Small intestine (tissue), 7 donors: ENCODE results near the gene PCDHGC5. TPM values are rescaled to one million over a fixed set of nuclear protein-coding genes. Genes with fewer than 3 reads are reported as not detected.

Experiments used
- DNase-seq, 2 donors: peaks; one replicate each; pipeline versions ENCODE4 v3.0.0 to v3.0.0-alpha.2; 2013
- FAIRE-seq: peaks from 2 replicates; lab custom pipeline; 2012; peaks lifted over from hg19 to GRCh38; lab: Jason Lieb, UNC
- H3K27ac ChIP-seq, 3 donors: one replicate each; pipeline ENCODE4 v1.5.1; 2013; ENCODE audit warnings: low read length in 2 of 3, mild to moderate bottlenecking in 2 of 3, control low read depth in 1 of 3, inconsistent platforms in 1 of 3, low read depth in 1 of 3, moderate library complexity in 1 of 3
- H3K27me3 ChIP-seq, 3 donors: one replicate each; pipeline ENCODE4 v1.6.1; 2013; ENCODE audit warnings: low read length in 3 of 3, inconsistent platforms in 1 of 3; ENCODE audit not compliant: control insufficient read depth in 3 of 3, insufficient read depth in 3 of 3
- H3K36me3 ChIP-seq, 3 donors: one replicate each; pipeline ENCODE4 v1.6.1; 2013; ENCODE audit warnings: low read length in 3 of 3, inconsistent platforms in 1 of 3, low read depth in 1 of 3, mild to moderate bottlenecking in 1 of 3, moderate library complexity in 1 of 3; ENCODE audit not compliant: control insufficient read depth in 3 of 3, insufficient read depth in 2 of 3
- H3K4me1 ChIP-seq, 3 donors: one replicate each; pipeline ENCODE4 v1.6.1; 2013; ENCODE audit warnings: low read length in 2 of 3, inconsistent platforms in 1 of 3, low read depth in 1 of 3, mild to moderate bottlenecking in 1 of 3, moderate library complexity in 1 of 3; ENCODE audit not compliant: control insufficient read depth in 3 of 3, insufficient read depth in 2 of 3
- H3K4me3 ChIP-seq, 3 donors: one replicate each; pipeline ENCODE4 v1.5.1; 2013; ENCODE audit warnings: low read length in 3 of 3, control low read depth in 1 of 3, inconsistent platforms in 1 of 3, low read depth in 1 of 3, mild to moderate bottlenecking in 1 of 3, moderate library complexity in 1 of 3
- H3K9me3 ChIP-seq, 2 donors: one replicate each; pipeline ENCODE4 v1.6.1; 2013; ENCODE audit warnings: low read depth in 1 of 2, low read length in 1 of 2; ENCODE audit not compliant: control insufficient read depth in 2 of 2, insufficient read depth in 1 of 2
- WGBS, 3 donors: extraction: QIAGEN DNeasy Blood & Tissue Kit; methylation state at CpG; one replicate each; pipeline ENCODE4 v1.1.7; 2013; 5-methylcytosine and 5-hydroxymethylcytosine counted together
- polyA plus RNA-seq, 4 donors: library from polyadenylated mRNA; stranded (reverse) in 3 of 4; unstranded in 1 of 4; fragments of 200-250 nt in 3 of 4; fragments of 120-200 nt in 1 of 4; gene quantifications; one replicate each; pipeline versions ENCODE4 v1.2.1 to v1.2.3, GENCODE V29; 2013
- donor health status: healthy with polysubstance abuse.
- donor health status: control.
- donor health status: control.
- donor health status: Bipolar disorder and iron deficiency.
- donor health status: healthy.

PCDHGC5 gene
- polyA plus RNA-seq, 4 donors = 0.07 to 0.18 TPM; not detected in 2

DNA sequence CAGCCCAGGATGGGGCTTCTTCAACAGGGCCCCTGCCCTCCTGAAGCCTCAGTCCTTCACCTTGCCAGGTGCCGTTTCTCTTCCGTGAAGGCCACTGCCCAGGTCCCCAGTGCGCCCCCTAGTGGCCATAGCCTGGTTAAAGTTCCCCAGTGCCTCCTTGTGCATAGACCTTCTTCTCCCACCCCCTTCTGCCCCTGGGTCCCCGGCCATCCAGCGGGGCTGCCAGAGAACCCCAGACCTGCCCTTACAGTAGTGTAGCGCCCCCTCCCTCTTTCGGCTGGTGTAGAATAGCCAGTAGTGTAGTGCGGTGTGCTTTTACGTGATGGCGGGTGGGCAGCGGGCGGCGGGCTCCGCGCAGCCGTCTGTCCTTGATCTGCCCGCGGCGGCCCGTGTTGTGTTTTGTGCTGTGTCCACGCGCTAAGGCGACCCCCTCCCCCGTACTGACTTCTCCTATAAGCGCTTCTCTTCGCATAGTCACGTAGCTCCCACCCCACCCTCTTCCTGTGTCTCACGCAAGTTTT, 23.6 kb downstream of the PCDHGC5 start:
- WGBS, 3 donors = 7 to 56% (median 50%) methylated on average over 24 to 28 of the region's 28 CpGs
- Histone ChIP-seq H3K4me3 (peak overlapping the region in 1 of 3 donors; percentile 68), H3K27me3 (peaks cover 0 to 2% (median 0%) of the 10 kb centered on the region in 3 donors), H3K27ac (peak overlapping the region in 2 of 3 donors; percentile 8 to 80), H3K4me1 (peaks cover 0 to 36% (median 0%) of the 10 kb centered on the region in 3 donors), H3K36me3 (peaks cover 0 to 47% (median 9%) of the 10 kb centered on the region in 3 donors), H3K9me3 (no peaks in the 10 kb centered on the region)
- FAIRE-seq (no peak), DNase-seq (peak; percentile 62 to 85)

DNA sequence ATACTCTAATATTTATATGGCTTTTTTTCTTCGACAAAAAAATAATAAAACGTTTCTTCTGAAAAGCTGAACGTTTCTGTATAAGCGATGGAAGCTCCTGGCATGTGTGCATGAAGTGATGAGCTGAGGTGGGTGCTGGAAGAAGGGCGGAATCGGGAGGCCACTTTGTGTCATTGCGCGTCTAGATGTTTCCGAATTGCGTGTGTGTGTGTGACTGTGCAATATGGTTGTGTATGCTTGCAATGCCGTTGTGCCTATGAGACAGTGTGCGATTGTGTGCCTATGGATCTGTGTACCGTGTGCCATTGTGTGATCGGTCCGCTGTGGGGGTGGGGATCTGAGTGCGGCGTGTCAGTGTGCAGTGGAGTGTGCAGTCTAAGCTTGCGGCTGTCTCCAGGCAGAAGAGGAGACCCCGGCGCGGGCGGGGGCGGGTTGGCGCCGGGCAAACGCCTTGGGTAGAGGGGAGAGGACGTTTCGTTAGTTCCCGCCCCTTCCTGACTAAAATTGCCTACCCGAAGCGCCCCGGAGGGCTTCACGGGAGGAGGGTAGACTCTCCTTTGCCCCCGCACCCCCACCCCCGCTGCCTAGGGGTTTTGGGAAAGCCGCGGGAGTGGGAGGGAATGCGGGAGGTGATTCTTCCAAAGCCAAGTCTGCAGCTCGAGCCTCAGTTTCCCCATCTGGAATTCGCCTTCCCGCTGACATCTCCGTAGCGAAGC, 24.2 kb downstream of the PCDHGC5 start:
- Histone ChIP-seq H3K4me3 (peak overlapping the region in 2 of 3 donors; percentile 24 to 68), H3K27ac (peak overlapping the region in 2 of 3 donors; percentile 76 to 80), H3K9me3 (no peaks in the 10 kb centered on the region), H3K36me3 (peaks cover 0 to 52% (median 12%) of the 10 kb centered on the region in 3 donors), H3K27me3 (peaks cover 0 to 2% (median 0%) of the 10 kb centered on the region in 3 donors), H3K4me1 (peaks cover 0 to 29% (median 0%) of the 10 kb centered on the region in 3 donors)
- FAIRE-seq = no peak
- WGBS, 3 donors = 4 to 62% (median 50%) methylated on average over 42 to 43 of the region's 43 CpGs
- DNase-seq = peak in 1 of 2 donors; percentile 49

DNA sequence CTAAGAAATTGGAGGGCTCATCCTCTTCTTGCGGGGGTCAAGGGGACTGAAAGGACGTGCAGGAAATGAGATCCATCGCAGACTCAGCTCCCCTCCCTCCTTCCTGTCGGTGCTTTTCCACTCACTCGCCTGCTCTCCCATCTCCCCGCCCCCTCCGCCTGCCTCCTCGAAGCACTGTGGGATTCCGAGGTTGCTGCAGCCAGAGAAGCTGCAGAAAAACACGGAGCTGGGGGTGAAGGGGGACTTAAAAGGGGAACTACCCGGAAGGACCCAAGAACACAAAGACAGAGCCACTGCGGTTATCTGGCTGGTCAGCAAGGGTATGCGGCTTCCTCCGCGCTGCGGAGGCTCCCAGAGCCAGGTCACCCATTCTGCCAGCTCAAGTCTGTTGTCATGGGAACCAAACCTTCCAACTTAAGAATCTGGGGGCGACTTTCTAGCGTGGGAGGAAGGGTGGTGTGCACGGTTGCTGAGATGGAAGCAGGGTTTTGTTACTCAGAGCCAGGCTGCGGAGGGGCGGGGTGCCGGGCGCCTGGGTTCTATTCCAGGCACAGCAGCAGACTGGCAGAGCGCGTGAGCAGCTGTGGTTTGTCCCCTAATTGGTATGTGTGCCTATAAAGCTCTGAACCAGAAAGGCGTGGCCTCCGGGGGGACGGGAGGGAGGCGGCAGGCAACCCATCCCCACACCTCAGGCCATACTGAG, 24.9 kb downstream of the PCDHGC5 start:
- peak overlapping the region in 1 of 3 donors; percentile 68 for H3K4me3 ChIP-seq

DNA sequence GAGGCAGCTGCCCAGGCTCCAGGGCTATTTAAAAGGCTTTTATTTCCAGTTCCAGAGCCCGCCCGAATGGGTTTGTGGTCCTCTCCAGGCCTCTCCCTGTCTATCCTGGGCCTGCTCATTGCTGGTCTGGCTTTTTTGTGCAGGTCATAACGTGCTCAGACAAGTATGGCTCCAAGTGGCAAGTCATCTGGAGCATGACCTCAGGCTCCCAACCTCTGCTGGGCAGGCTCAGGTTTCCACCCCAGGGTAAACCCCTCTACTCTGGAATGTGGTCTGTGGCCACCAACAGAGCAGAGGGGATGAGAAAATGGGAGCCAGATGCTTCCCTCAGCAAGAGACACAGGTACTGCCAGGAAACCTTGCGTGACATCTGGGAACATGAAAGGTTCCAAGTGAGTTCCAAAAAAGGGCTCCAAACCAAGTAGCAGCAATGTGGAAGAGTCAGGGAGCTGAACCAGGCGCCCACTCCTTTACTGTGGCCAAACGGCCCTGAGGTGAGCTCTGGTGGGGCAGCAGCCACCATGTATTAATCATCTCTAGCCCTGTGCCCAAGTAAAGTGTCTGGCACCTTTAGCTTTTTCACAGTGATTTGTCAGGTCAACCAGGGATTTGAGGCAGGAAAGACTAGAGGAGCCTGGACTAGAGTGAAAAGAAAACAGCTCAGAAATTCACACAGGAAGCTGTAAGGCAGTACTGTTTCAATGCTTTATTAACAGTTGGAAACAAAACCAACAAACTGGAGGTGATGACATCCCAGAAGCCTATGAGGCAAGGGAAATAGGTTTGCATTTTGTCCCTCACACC, 25.7 kb downstream of the PCDHGC5 start:
- H3K36me3 ChIP-seq = peaks cover 0 to 55% (median 15%) of the 10 kb centered on the region in 3 donors
- FAIRE-seq (no peak), DNase-seq (no peak)
- peak overlapping the region in 2 of 3 donors; percentile 38 to 80 for H3K27ac ChIP-seq
- H3K9me3 ChIP-seq = no peaks in the 10 kb centered on the region
- H3K4me3 ChIP-seq = peak overlapping the region in 1 of 3 donors; percentile 68
- peaks cover 0 to 18% (median 0%) of the 10 kb centered on the region in 3 donors for H3K4me1 ChIP-seq
- 74 to 84% (median 80%) methylated on average over 6 of the region's 6 CpGs for WGBS, 3 donors
- peaks cover 0 to 2% (median 0%) of the 10 kb centered on the region in 3 donors for H3K27me3 ChIP-seq

More for the DNA sequence above, 24.9 kb downstream of the PCDHGC5 start:
- peaks cover 0 to 24% (median 0%) of the 10 kb centered on the region in 3 donors for H3K4me1 ChIP-seq
- H3K27me3 ChIP-seq = peaks cover 0 to 2% (median 0%) of the 10 kb centered on the region in 3 donors
- DNase-seq = peak; percentile 8 to 61
- FAIRE-seq = no peak
- H3K27ac ChIP-seq = peak overlapping the region in 2 of 3 donors; percentile 76 to 80
- no peaks in the 10 kb centered on the region for H3K9me3 ChIP-seq
- WGBS, 3 donors = 20 to 65% (median 64%) methylated on average over 28 to 29 of the region's 29 CpGs
- H3K36me3 ChIP-seq = peaks cover 0 to 57% (median 12%) of the 10 kb centered on the region in 3 donors

DNA sequence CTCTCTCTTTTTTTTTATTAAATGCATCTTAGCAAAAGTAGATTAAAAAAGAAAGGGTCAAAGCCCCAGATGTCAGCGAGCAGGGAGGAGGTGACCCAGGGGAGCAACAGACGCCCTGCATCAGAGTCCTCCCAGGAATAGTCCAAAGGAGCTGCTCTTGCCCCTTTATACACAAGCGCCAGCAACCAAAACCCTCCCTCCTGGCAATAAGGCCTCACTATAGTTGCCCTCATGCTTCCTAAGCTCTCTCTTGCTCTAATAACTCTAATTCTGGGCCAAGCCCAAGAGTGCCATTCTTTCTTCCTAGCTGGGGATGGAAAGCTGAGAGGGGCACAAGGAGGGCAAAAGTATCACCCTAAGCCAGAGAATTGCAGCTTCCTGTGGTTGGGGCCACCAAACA, 26.3 kb downstream of the PCDHGC5 start:
- FAIRE-seq (no peak), DNase-seq (no peak)
- Histone ChIP-seq H3K4me1 (peaks cover 0 to 18% (median 0%) of the 10 kb centered on the region in 3 donors), H3K9me3 (no peaks in the 10 kb centered on the region), H3K36me3 (peaks cover 0 to 54% (median 18%) of the 10 kb centered on the region in 3 donors), H3K27ac (no peak overlapping the region), H3K4me3 (no peak overlapping the region), H3K27me3 (peaks cover 0 to 2% (median 0%) of the 10 kb centered on the region in 3 donors)
- 83 to 97% (median 95%) methylated on average over 3 of the region's 3 CpGs for WGBS, 3 donors

DNA sequence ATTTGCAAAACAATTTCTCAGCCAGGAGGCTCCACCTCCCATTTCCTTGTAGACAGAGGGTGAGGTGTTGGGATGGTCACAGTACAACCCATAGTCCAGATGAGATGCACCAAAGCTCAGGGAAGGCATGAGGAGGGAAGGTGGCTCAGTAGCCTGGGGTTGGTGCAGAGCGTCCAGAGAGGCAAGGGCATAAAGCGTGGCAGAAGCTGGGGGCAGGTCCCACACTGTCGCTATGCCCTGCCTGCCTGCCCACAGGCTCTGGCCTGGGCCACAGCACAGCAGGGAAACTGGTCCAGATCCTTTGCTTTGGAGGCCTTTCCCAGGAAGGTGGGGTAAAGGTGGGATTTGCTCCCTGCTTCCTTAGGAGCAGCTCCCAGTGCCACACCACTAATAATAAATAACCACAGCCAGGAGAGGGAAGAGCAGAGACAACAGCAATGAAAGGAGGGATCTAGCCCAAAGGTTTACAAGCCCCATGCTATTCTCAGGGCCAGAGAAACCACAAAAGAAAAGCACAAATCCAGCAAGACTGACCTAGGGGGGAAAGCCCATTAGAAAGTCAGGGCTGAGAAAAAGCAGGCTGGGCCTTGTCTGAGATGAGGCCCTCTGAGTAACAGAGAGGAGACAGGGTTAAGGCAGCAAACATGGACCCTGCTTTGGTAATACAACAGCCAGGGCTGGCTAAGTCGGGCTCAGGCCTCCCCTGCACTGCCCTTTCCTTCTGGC, 27.2 kb downstream of the PCDHGC5 start:
- Histone ChIP-seq H3K27ac (no peak overlapping the region), H3K4me1 (peaks cover 0 to 18% (median 0%) of the 10 kb centered on the region in 3 donors), H3K4me3 (no peak overlapping the region), H3K9me3 (no peaks in the 10 kb centered on the region), H3K36me3 (peaks cover 0 to 57% (median 22%) of the 10 kb centered on the region in 3 donors), H3K27me3 (peaks cover 0 to 2% (median 0%) of the 10 kb centered on the region in 3 donors)
- DNase-seq = no peak
- FAIRE-seq = no peak
- 85 to 92% (median 86%) methylated on average over 4 of the region's 4 CpGs for WGBS, 3 donors

DNA sequence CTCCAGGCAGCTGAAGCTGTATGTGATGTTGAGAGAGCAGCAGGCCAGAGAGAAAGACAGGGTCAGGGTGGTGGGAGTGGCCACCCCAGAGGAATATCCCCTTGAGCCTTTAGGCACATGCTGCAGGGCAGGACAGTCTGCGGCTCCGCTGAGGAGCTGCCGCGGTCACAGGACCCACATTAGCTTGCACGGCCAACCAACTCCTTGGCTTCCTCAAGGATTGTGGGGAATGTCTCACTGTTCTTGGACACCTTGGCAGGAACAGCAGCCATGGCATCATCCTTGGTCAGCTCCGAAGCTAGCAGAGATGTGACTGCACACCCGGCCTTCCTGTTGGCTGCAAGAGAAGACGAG, 27.8 kb downstream of the PCDHGC5 start:
- peaks cover 0 to 52% (median 25%) of the 10 kb centered on the region in 3 donors for H3K36me3 ChIP-seq
- DNase-seq (no peak), FAIRE-seq (no peak)
- 88 to 98% (median 93%) methylated on average over 8 of the region's 8 CpGs for WGBS, 3 donors
- no peak overlapping the region for H3K4me3 ChIP-seq
- no peak overlapping the region for H3K27ac ChIP-seq
- H3K9me3 ChIP-seq = no peaks in the 10 kb centered on the region
- peaks cover 0 to 2% (median 0%) of the 10 kb centered on the region in 3 donors for H3K27me3 ChIP-seq
- peaks cover 0 to 23% (median 0%) of the 10 kb centered on the region in 3 donors for H3K4me1 ChIP-seq
